ENCODE results near the gene AFF3. TPM values are rescaled to one million over a fixed set of nuclear protein-coding genes. Genes with fewer than 3 reads are reported as not detected.

The AFF3 gene
- total and polyA plus RNA-seq, 2 experiments from 2014 or later = 7.3 to 7.8 TPM

DNA sequence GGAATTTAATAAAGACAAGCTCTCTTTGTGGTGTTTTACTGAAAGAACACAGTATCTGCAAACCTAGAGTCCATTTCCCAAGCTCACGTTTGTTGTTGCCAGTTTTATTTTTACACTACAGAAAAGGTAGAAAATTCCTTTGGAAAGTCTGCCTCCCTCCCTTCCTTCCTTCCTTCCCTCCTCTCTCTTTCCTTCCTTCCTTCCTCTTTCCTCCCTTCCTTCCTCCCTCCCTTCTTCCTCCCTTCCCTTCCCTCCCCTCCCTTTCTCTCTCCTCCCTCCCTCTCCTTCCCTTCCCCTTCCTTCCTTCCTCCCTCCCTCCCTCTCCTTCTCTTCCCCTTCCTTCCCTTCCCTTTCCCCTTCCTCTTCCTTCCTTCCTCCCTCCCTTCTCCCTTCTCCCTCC lies 516.2 kb downstream of the AFF3 start:
- Histone ChIP-seq H3K27me3 (peaks cover 5% of the 10 kb centered on the region), H3K9me3 (ENCODE audit: low read depth) (no peaks in the 10 kb centered on the region), H3K79me2 (no peaks in the 10 kb centered on the region), H3K4me2 (no peak overlapping the region), H2AFZ (no peak overlapping the region), H3K36me3 (replicated peaks; ENCODE audit: insufficient read depth, low read depth) (no peaks in the 10 kb centered on the region), H3K4me3 (no peak overlapping the region), H3K4me1 (ENCODE audit: insufficient read depth) (peaks cover 3% of the 10 kb centered on the region), H4K20me1 (ENCODE audit: insufficient read depth, poor library complexity, severe bottlenecking) (no peaks in the 10 kb centered on the region), H3K27ac (no peak overlapping the region), H3K9me2 (replicated peaks; ENCODE audit: insufficient read depth) (no peaks in the 10 kb centered on the region)
- no peak for DNase-seq (ENCODE audit: low spot score)
- WGBS (ENCODE audit: low lambda C conversion rate, missing lambda C conversion rate) = 80% methylated on average over 1 of the region's 1 CpG
- TF ChIP-seq EZH2phosphoT487 (IDR thresholded peaks at IDR 0.05; ENCODE audit: low read depth, severe bottlenecking, unreplicated experiment) (no peak), EZH2 (IDR thresholded peaks at IDR 0.05; ENCODE audit: borderline replicate concordance) (no peak)
- TF ChIP-seq, protein P1, sequence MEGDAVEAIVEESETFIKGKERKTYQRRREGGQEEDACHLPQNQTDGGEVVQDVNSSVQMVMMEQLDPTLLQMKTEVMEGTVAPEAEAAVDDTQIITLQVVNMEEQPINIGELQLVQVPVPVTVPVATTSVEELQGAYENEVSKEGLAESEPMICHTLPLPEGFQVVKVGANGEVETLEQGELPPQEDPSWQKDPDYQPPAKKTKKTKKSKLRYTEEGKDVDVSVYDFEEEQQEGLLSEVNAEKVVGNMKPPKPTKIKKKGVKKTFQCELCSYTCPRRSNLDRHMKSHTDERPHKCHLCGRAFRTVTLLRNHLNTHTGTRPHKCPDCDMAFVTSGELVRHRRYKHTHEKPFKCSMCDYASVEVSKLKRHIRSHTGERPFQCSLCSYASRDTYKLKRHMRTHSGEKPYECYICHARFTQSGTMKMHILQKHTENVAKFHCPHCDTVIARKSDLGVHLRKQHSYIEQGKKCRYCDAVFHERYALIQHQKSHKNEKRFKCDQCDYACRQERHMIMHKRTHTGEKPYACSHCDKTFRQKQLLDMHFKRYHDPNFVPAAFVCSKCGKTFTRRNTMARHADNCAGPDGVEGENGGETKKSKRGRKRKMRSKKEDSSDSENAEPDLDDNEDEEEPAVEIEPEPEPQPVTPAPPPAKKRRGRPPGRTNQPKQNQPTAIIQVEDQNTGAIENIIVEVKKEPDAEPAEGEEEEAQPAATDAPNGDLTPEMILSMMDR (IDR thresholded peaks at IDR 0.05; ENCODE audit: poor library complexity) = no peak

DNA sequence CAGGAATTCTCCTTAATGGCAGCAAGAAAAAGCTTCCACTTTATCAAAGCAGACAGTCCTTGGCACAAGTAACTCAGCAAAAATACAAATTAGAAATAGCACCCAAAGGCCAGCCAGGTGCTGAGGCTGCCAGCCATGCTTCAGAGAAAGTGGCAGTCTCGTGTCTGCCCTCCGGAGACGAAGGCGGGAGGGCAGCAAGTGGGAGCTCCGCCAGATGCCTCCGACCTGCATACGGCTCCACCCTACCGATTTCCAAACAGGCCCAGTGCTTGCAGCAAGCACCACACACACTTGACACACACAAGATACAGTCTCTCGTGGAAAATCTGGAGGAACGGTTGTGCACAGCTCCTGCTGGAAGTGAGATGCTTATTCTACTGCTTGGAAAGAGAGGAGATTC lies 517.7 kb downstream of the AFF3 start:
- no peak overlapping the region for H2AFZ ChIP-seq
- TF ChIP-seq EZH2 (IDR thresholded peaks at IDR 0.05; ENCODE audit: borderline replicate concordance) (no peak), EZH2phosphoT487 (IDR thresholded peaks at IDR 0.05; ENCODE audit: low read depth, severe bottlenecking, unreplicated experiment) (no peak)
- TF ChIP-seq, protein P1 (IDR thresholded peaks at IDR 0.05; ENCODE audit: poor library complexity) = no peak
- no peaks in the 10 kb centered on the region for H3K36me3 ChIP-seq (replicated peaks; ENCODE audit: insufficient read depth, low read depth)
- peaks cover 3% of the 10 kb centered on the region for H3K4me1 ChIP-seq (ENCODE audit: insufficient read depth)
- DNase-seq (ENCODE audit: low spot score) = no peak
- peaks cover 5% of the 10 kb centered on the region for H3K27me3 ChIP-seq
- no peak overlapping the region for H3K4me3 ChIP-seq
- H3K9me2 ChIP-seq (replicated peaks; ENCODE audit: insufficient read depth) = no peaks in the 10 kb centered on the region
- no peak overlapping the region for H3K27ac ChIP-seq
- H3K9me3 ChIP-seq (ENCODE audit: low read depth) = no peaks in the 10 kb centered on the region
- no peaks in the 10 kb centered on the region for H4K20me1 ChIP-seq (ENCODE audit: insufficient read depth, poor library complexity, severe bottlenecking)
- no peaks in the 10 kb centered on the region for H3K79me2 ChIP-seq
- no peak overlapping the region for H3K4me2 ChIP-seq
- WGBS (ENCODE audit: low lambda C conversion rate, missing lambda C conversion rate) = 80% methylated on average over 10 of the region's 10 CpGs

DNA sequence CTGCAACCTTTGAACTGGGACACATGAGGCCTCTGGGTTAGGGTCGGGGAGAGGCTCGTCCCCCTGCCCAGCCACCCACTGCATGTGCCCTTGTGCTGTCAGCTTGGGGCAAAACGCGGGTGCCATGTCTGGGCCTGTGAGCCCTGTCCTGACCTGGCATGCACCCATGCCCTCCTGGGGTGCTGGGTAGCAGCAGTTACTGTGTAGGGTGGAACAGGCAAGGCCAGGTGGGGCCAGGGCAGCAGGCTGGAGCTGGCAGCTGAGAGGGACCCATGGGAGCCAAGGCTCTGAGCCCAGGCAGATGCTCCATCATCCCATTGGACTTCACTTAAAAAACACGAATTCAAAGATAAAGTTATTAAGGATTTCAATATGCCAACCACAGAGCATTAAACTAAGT lies 518.8 kb downstream of the AFF3 start:
- Histone ChIP-seq H3K4me2 (no peak overlapping the region), H3K4me3 (no peak overlapping the region), H3K4me1 (ENCODE audit: insufficient read depth) (peaks cover 3% of the 10 kb centered on the region), H2AFZ (no peak overlapping the region), H3K79me2 (no peaks in the 10 kb centered on the region), H3K36me3 (replicated peaks; ENCODE audit: insufficient read depth, low read depth) (no peaks in the 10 kb centered on the region), H3K27ac (no peak overlapping the region), H4K20me1 (ENCODE audit: insufficient read depth, poor library complexity, severe bottlenecking) (no peaks in the 10 kb centered on the region), H3K27me3 (peaks cover 5% of the 10 kb centered on the region), H3K9me3 (ENCODE audit: low read depth) (no peaks in the 10 kb centered on the region), H3K9me2 (replicated peaks; ENCODE audit: insufficient read depth) (no peaks in the 10 kb centered on the region)
- TF ChIP-seq, protein P1 (IDR thresholded peaks at IDR 0.05; ENCODE audit: poor library complexity) = no peak
- TF ChIP-seq EZH2phosphoT487 (IDR thresholded peaks at IDR 0.05; ENCODE audit: low read depth, severe bottlenecking, unreplicated experiment) = no peak
- no peak for TF ChIP-seq EZH2 (IDR thresholded peaks at IDR 0.05; ENCODE audit: borderline replicate concordance)
- DNase-seq (ENCODE audit: low spot score) = no peak
- WGBS (ENCODE audit: low lambda C conversion rate, missing lambda C conversion rate) = 98% methylated on average over 5 of the region's 5 CpGs

DNA sequence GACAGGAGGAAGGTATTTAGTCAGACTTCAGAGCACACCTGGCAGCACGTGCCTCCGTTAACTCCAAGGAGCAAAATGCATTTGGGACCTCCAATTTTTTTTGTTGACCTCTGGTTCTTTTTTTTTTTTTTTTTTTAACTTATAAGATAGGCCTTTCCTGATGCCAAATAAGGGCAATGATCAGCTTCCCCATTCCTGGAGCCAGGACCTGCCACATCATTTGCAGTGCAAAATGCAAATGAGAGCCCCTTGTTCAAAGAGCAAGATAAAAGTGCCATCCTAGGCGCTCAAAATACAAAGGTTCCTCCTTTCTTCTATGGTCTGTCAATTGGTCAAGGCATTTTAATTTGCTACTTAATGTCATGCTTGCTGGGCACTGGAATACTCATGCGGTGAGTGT lies 519.4 kb downstream of the AFF3 start:
- H3K9me2 ChIP-seq (replicated peaks; ENCODE audit: insufficient read depth) = no peaks in the 10 kb centered on the region
- H3K4me3 ChIP-seq = no peak overlapping the region
- no peaks in the 10 kb centered on the region for H3K36me3 ChIP-seq (replicated peaks; ENCODE audit: insufficient read depth, low read depth)
- peaks cover 5% of the 10 kb centered on the region for H3K27me3 ChIP-seq
- no peaks in the 10 kb centered on the region for H3K9me3 ChIP-seq (ENCODE audit: low read depth)
- peaks cover 3% of the 10 kb centered on the region for H3K4me1 ChIP-seq (ENCODE audit: insufficient read depth)
- no peak for TF ChIP-seq EZH2 (IDR thresholded peaks at IDR 0.05; ENCODE audit: borderline replicate concordance)
- 94% methylated on average over 4 of the region's 4 CpGs for WGBS (ENCODE audit: low lambda C conversion rate, missing lambda C conversion rate)
- H4K20me1 ChIP-seq (ENCODE audit: insufficient read depth, poor library complexity, severe bottlenecking) = no peaks in the 10 kb centered on the region
- no peak overlapping the region for H3K4me2 ChIP-seq
- no peak for DNase-seq (ENCODE audit: low spot score)
- H3K27ac ChIP-seq = peak overlapping the region; percentile 71
- no peak overlapping the region for H2AFZ ChIP-seq
- H3K79me2 ChIP-seq = no peaks in the 10 kb centered on the region

Data from hepatocyte (in vitro differentiated cells).